ENCODE results near the gene DENND1A.

GRCh38 chr9:123697686-123698085 is 232.2 kb downstream of the DENND1A start:
- no peak for TF ChIP-seq EZH2phosphoT487 (IDR thresholded peaks at IDR 0.05; ENCODE audit: borderline replicate concordance, low read length)
- TF ChIP-seq, protein P1, sequence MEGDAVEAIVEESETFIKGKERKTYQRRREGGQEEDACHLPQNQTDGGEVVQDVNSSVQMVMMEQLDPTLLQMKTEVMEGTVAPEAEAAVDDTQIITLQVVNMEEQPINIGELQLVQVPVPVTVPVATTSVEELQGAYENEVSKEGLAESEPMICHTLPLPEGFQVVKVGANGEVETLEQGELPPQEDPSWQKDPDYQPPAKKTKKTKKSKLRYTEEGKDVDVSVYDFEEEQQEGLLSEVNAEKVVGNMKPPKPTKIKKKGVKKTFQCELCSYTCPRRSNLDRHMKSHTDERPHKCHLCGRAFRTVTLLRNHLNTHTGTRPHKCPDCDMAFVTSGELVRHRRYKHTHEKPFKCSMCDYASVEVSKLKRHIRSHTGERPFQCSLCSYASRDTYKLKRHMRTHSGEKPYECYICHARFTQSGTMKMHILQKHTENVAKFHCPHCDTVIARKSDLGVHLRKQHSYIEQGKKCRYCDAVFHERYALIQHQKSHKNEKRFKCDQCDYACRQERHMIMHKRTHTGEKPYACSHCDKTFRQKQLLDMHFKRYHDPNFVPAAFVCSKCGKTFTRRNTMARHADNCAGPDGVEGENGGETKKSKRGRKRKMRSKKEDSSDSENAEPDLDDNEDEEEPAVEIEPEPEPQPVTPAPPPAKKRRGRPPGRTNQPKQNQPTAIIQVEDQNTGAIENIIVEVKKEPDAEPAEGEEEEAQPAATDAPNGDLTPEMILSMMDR (conservative IDR thresholded peaks at IDR 0.05; ENCODE audit: low read depth, low read length) = no peak

Measured in PC-3 (cell line).